AG10803 (cell line): ENCODE measurements around the gene MARS2.

ENCODE experiments used
- DNase-seq: peaks from one replicate; pipeline ENCODE4 v3.0.0; 2010; ENCODE audit warnings: low read depth
- H3K4me3 ChIP-seq: 2 replicates; pipeline ENCODE4 v1.5.1; 2011; ENCODE audit warnings: mild to moderate bottlenecking, low read length, control low read depth
- CTCF ChIP-seq: conservative IDR thresholded peaks from 2 replicates; pipeline ENCODE4 v1.5.1; 2011; ENCODE audit warnings: mild to moderate bottlenecking, low read length, control low read depth, inconsistent platforms

Gene MARS2

GRCh38 chr2:197673106-197673505 lies 32.1 kb upstream of the MARS2 start:
- no peak overlapping the region for H3K4me3 ChIP-seq
- DNase-seq, result no peak
- TF ChIP-seq CTCF, result no peak

- H3K4me3 ChIP-seq, result peak overlapping the region; percentile 7; the same call in 1 of the 2 replicates
- no peak for DNase-seq
- no peak for TF ChIP-seq CTCF
Measured at GRCh38 chr2:197673606-197674005, 31.6 kb upstream of the MARS2 start.

GRCh38 chr2:197674060-197674459 lies 31.1 kb upstream of the MARS2 start:
- no peak for DNase-seq
- TF ChIP-seq CTCF, result no peak
- peak overlapping the region; percentile 65 for H3K4me3 ChIP-seq

GRCh38 chr2:197674591-197674990 lies 30.6 kb upstream of the MARS2 start:
- DNase-seq, result peak; percentile 24
- H3K4me3 ChIP-seq, result peak overlapping the region; percentile 65
- TF ChIP-seq CTCF, result no peak

- no peak for DNase-seq
- TF ChIP-seq CTCF, result no peak
- H3K4me3 ChIP-seq, result peak within 1 kb of the TSS; percentile 65
Measured at GRCh38 chr2:197675246-197675645, 29.9 kb upstream of the MARS2 start, which contains the start of gene RFTN2. Gene RFTN2, minus strand, starts transcription at chr2:197675587. Its CDS starts 129 bp downstream, at chr2:197675458.

- TF ChIP-seq CTCF, result no peak
- peak overlapping the region; percentile 65 for H3K4me3 ChIP-seq
- peak; percentile 60 for DNase-seq
Measured at GRCh38 chr2:197675711-197676188, 29.4 kb upstream of the MARS2 start.

- TF ChIP-seq CTCF, result no peak
- H3K4me3 ChIP-seq, result no peak overlapping the region
- no peak for DNase-seq
Measured at GRCh38 chr2:197677056-197677455, 28.1 kb upstream of the MARS2 start.
